Tongue (tissue), 2 donors: ENCODE data around the gene ARHGAP35. TPM values are rescaled to one million over a fixed set of nuclear protein-coding genes. Genes with fewer than 3 reads are reported as not detected.
"Not testable (repeated sequence)": the region's sequence is repeated elsewhere in the genome, so short reads cannot be mapped to it uniquely, and the experiment has no call there.

Experiments used
- DNase-seq: peaks from one replicate; pipeline ENCODE4 v3.0.0-alpha.2; 2015
- total RNA-seq: library from RNA; depleted of rRNA; stranded (reverse); fragments of >200 nt; gene quantifications from one replicate; pipeline ENCODE4 v1.2.3, GENCODE V29; 2014

ARHGAP35 gene
- total RNA-seq, result 60.1 TPM

- DNase-seq, result no peak
These were observed at the start of gene ARHGAP35 for GRCh38 chr19:46860846-46861690. ARHGAP35 (plus strand) TSS chr19:46860997; CDS start chr19:46918676, 57,679 bp downstream.

DNA sequence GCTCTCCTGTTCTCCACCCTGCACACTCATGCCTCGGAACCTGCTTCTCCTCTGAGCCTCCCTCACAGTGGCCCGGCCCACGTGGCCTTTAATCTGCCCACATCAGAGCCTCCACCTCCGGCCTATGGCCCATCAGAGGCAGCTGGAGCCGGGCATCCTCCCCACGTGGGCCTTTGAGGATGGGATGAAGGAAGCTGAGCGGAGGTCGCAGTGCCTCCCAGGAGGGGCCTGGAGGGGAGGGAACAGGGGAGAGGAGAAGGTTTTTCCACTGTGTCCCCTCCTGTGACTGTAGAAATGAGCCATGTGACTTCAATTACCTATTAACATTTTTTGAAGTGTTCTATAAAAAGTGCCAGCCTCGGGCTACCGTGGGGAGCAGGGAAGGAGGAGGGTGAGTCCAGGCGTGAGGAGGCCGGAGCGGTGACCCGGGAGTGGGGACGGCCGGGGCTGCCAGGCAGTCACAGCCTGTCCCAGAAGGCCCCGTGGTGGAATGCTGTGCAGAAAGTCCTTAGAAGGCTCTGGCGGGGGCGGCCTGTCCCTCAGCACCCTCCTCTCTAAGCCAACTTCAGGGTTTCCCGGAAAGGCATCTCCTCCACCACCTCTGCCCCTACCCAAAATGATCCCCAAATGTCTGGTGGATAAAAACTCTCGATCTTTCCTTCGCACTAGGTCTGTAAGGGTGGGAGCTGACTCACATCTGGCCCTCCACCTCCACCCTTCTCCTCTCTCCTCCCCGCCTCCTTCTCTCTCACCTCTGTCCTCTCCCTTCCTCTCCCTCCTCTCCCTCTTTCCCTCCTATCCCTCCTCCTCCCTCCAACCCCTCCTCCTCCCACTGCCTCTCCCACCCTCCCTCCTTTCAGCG is 47.6 kb upstream of the ARHGAP35 start:
- no peak for DNase-seq

DNA sequence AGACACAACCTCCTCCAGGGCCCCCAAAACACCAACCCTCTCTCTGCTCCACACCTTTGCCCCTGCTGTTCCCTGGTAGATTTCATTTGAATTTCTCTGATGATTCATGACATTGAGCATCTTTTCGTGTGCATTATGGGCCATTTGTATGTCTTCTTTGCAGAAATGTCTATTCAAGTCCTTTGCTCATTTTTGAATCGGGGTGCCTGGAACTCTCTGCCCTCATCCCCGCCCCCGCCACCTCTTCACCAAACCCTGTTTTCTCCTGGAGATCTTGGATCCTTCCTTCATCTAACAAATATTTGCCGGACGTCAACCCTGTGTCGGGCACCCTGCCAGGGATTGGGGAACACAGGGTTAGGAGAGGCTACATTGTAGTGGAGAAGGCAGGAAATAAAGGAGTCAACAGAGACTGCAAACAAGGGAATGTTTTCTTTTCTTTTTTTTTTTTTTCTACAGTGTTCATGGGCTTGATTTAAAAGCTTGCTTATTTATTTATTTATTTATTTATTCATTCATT is 46.9 kb upstream of the ARHGAP35 start:
- peak; percentile 56 for DNase-seq

DNA sequence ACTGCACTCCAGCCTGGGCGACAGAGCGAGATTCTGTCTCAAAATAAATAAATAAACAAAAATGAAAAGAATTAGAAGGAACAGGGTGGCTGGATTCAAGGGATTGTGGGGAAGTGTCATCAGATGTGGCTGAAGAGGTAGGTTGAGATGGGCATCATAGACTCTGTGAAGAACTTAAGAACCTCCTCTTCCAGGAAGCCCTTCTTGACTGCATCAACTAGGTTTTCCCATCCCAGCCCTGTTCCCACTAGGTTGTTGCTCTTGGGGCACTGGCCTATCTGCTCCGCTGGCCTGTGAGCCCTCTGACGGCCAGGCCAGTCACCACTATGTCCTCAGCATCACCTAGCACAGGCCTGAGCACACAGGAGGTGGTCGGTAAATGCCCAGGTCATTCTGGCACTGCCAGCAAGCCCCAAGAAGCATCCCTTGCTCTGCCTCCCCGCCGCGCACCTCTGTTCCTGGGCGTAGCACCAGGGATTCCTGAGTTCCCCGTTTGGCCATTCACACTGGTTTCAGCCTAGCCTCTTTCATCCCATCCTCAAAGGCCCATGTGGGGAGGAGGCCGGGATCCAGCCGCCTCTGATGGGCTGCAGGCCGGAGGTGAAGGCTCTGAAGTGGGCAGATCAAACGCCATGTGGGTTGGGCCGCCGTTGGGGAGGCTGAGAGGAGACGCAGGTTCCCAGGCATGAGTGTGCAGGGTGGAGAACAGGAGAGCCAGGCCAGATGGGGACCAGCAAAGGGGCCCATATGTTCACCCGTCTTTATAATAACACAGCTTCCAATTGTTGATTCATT is 44.8 kb upstream of the ARHGAP35 start:
- DNase-seq, result no peak

- no peak for DNase-seq
These were observed 42.0 kb upstream of the ARHGAP35 start for GRCh38 chr19:46818812-46819211.

DNA sequence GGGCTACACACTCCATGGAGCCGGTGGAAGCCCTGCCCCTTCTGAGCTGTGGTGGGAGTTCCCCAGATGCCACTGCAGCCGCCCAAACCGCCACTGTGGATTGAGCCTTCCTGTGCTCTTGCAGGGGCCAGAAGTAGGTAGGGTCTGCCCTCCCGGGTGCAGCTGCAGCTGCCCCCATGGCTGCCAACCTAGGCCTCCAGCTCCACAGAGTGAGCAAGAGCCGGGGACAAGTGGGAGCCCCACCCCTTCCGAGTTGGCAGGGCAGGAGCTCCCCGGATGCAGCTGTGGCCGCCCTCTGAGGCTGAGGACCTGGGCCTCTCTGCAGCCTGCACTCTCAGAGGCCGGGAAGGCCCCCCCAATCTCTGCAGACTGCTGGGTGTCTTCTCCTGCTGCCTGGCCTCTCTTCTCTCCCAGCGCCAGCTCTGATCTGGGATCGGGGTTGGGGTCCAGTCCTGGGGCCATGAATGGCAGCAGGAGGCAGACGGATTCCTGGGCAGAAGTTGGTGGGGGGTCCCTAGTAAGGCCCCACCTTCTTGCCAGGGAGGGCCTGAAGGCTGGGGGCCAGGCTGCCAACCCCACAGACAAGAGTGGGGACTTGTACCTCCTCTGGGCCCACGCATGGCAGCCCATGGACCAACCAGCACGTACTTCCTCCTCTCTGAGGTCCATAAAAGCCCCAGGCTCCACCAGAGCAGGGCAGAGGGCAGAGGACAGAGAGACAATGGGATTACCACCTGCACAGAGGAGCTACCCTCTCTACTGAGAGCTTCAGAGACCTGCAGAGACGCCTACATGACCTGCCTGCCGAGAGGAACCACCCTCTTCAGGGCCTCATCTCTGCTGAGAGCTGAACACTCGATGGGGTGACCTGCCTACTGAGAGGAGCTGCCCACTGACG is 39.0 kb upstream of the ARHGAP35 start:
- DNase-seq, result peak; percentile 66

GRCh38 chr19:46822410-46822787 is 38.4 kb upstream of the ARHGAP35 start:
- DNase-seq, result not testable (repeated sequence)

DNA sequence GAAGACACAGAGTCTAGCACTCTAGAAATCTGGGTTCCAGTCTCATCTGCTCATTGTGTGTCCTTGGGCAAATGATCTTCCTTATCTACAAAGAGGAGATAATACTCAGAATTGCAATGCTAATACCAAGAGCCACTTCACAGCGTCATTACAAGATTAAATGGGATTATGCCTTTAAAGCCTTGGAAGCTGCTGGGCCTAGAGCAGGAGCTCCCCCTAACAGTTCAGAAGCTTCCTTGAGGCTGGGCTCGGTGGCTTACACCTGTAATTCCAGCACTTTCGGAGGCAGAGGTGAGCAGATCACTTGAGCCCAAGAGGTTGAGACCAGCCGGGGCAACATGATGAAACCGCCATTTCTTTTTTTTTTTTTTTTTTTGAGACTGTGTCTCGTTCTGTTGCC is 37.7 kb upstream of the ARHGAP35 start:
- no peak for DNase-seq

GRCh38 chr19:46824890-46825730 is 35.7 kb upstream of the ARHGAP35 start:
- no peak for DNase-seq

DNA sequence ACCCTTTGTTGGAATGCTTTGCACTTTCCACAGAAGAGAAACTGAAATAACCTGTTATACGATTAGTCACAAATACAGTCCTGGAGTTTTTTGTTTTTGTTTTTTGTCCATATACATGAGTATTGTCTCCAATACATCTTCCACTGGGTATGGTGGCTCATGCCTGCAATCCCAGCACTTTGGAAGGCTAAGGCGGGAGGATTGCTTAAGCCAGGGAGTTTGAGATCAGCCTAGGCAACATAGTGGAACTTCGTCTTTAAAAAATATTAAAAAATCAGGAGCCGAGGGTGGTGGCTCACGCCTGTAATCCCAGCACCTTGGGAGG is 35.1 kb upstream of the ARHGAP35 start:
- DNase-seq, result no peak

- no peak for DNase-seq
These were observed 32.3 kb upstream of the ARHGAP35 start for GRCh38 chr19:46828484-46828883.

DNA sequence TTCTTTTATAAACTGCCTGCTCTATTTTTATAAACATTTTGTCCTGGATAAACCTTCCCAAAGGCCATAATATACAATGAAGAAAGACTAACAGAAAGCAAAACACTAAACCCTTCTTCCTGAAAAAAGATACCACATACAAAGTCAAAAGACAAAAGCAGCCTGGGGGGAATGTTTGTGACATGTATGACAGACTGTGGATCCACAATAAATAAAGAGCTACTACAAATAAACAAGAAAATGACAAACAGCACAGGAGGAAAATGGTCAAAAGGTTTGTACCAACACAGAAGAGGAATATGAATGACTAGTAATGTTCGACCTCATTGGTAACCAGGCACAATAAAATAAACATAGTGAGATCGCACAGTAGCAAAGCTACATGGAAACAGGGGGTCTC is 29.9 kb upstream of the ARHGAP35 start:
- no peak for DNase-seq

DNA sequence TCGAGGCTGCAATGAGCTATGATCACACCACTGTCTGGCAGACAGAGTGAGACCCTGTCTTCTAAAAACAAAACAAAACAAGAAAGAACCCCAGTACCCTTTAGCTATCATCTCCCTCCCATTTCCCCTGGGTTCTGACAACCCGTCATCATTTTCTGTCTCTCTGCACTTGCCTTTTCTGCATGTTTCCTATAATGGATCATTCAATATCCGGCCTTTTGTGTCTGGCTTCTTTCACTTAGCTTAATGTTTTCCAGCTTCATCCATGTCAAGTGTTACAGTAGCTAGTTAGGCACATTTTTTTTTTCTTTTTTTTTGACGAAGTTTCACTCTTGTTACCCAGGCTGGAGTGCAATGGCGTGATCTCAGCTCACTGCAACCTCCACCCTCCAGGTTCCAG is 26.7 kb upstream of the ARHGAP35 start:
- DNase-seq, result peak; percentile 49

- no peak for DNase-seq
These were observed 25.8 kb upstream of the ARHGAP35 start for GRCh38 chr19:46834984-46835383.

- no peak for DNase-seq
These were observed 22.6 kb upstream of the ARHGAP35 start for GRCh38 chr19:46838160-46838559.

DNA sequence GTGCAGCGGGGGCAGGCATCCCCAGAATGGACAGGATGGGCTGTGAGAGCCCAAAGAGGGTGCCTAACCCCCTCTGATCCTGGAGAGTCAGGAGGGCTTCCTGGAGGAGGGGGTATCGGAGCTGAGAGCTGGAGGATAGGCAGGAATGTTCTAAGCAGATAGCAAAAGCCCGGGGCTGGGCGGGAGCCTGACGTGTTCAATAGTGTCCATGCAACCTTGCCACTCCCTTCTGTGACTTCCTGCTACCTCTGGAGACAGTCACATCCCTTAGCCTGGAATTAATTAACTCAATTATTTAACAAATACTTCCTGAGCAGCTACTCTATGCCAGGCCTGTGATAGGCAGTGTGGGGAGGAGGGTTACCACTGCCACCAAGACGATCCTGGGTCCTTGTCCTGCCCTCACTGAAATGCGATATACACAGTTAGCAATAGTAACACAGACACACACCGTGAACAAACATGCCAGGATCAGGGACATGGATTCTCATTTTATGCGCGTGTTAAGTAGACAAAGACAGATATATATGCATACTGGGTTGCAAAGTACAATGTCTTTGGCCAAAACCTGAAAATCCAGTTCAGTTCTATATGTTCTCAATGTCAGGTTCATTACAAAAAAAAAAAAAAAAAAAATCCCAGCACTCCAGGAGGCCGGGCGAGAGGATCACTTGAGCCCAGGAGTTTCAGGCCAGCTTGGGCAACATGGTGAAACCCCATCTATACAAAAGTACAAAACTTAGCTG is 20.9 kb upstream of the ARHGAP35 start:
- peak; percentile 39 for DNase-seq

DNA sequence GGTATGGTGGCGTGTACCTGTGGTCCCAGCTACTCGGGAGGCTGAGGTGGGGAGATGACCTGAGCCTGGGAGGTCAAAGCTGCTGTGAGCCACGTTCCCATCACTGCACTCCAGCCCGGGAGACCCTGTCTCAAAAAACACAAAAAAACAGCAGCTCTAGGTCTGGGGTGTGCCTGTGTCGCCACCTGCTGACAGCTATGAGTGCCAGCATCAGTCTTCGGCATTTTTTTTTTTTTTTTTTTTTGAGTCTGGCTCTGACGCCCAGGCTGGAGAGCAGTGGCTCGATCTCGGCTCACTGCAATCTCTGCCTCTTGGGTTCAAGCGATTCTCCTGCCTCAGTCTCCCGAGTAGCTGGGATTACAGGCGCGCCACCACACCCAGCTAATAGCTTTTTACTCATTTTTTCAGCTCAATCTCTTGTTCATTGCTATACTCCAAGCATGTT is 20.3 kb upstream of the ARHGAP35 start:
- peak; percentile 89 for DNase-seq

- DNase-seq, result no peak
These were observed 19.2 kb upstream of the ARHGAP35 start for GRCh38 chr19:46841458-46842083.

DNA sequence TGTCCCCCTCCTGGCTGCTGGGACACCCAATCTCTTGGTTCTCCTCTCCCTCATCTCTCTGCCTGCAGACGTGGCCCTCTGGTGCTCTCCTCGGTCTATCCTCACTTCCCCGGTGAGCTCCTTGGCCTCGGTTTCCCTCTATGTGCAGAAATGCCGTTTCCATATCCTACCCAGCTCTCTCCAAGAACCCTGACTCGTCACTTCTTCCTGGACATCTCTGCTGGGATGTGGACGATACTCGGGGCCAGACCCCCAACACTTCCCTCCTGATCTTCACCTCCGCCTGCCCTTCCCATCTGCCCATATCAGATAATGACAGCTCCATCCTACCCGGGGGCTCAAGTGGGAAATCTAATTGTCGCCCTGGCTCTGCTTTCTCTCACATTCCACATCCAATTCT is 18.0 kb upstream of the ARHGAP35 start:
- no peak for DNase-seq
